Epithelial cell of umbilical artery (primary cell): ENCODE measurements around the gene SLC25A10. TPM values are rescaled to one million over a fixed set of nuclear protein-coding genes. Genes with fewer than 3 reads are reported as not detected.

Source experiments
- total RNA-seq: library from RNA; depleted of rRNA; stranded (reverse); fragments of >200 nt; gene quantifications from 2 replicates; pipeline ENCODE4 v1.2.3, GENCODE V29; 2014

SLC25A10 gene
- total RNA-seq = 17.5 and 21.6 TPM in 2 replicates

DNA sequence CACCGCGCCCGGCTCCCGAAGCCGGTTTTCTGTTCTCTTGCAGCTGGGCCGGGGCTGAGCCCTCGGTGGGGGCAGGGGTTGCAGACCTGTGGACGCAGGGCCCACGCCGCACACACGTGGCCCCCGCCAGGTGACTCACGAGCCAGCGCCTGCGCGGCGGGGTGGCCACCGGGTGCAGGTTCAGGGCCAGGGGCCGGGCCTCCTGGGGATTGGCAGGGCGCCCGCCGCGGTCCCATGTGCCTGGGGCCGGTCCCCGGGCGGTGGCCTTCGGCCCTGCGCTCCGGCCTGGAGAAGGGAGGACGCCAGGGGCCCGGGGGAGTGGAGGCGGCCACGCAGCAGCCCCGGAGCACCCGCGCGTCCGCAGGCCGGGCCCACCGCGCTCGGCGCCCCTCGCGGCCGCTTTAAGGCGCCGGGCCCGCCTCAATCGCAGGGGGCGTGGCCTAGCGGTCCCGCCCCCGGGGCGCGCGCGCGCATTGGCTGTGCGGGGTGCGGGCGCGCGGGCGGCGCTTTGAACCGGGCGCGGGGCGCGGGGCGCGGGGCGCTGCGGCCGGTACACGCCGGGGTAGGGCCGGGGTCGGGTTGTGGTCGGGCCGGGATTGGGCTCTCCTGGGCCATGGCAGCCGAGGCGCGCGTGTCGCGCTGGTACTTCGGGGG, at the start of gene SLC25A10:
Gene SLC25A10, plus strand, starts transcription at position 471 of the 654 bp plus-strand sequence. Its CDS starts 143 bp downstream, at position 614.

GRCh38 chr17:81666342-81667191, 45.5 kb upstream of the SLC25A10 start, which contains the start of the genes CCDC137 and OXLD1:
Gene CCDC137, plus strand, starts transcription at chr17:81666737. Its CDS starts 30 bp downstream, at chr17:81666767.
Gene OXLD1, minus strand, starts transcription at chr17:81666605. Its CDS starts 28 bp downstream, at chr17:81666577.

GRCh38 chr17:81683584-81684441, 28.3 kb upstream of the SLC25A10 start, which contains the start of the genes ARL16 and HGS:
Gene ARL16, minus strand, starts transcription at chr17:81683797. Its CDS starts 44 bp downstream, at chr17:81683753.
Gene HGS, plus strand, starts transcription at chr17:81684011. Its CDS starts 56 bp downstream, at chr17:81684067.

GRCh38 chr17:81702934-81703746, 8.9 kb upstream of the SLC25A10 start, which contains the start of gene MRPL12:
Gene MRPL12, plus strand, starts transcription at chr17:81703367. Its CDS starts 135 bp downstream, at chr17:81703502.

Other genes starting within 250 kb of the SLC25A10 start
- 7,045 and 11,034 TPM in 2 replicates for gene ACTG1, start 199.5 kb upstream of the SLC25A10 start, total RNA-seq
- 0.65 TPM in 1 of 2 replicates, not detected in the other for gene FSCN2, start 183.9 kb upstream of the SLC25A10 start, total RNA-seq
- gene FAAP100, start 159.9 kb upstream of the SLC25A10 start, total RNA-seq = 19.5 and 19.8 TPM in 2 replicates
- 75.4 and 83.9 TPM in 2 replicates for gene NPLOC4, start 75.2 kb upstream of the SLC25A10 start, total RNA-seq
- gene TSPAN10, start 75.1 kb upstream of the SLC25A10 start, total RNA-seq = 0.32 and 0.46 TPM in 2 replicates
- gene PDE6G, start 55.7 kb upstream of the SLC25A10 start, total RNA-seq = 0.76 and 0.97 TPM in 2 replicates
- 33.7 and 39.6 TPM in 2 replicates for gene OXLD1, start 45.7 kb upstream of the SLC25A10 start, total RNA-seq
- 9.3 and 10.7 TPM in 2 replicates for gene CCDC137, start 45.5 kb upstream of the SLC25A10 start, total RNA-seq
- 21.1 and 39.6 TPM in 2 replicates for gene ARL16, start 28.5 kb upstream of the SLC25A10 start, total RNA-seq
- gene HGS, start 28.3 kb upstream of the SLC25A10 start, total RNA-seq = 64.3 and 78.6 TPM in 2 replicates
- gene MRPL12, start 8.9 kb upstream of the SLC25A10 start, total RNA-seq = 11.0 and 13.7 TPM in 2 replicates
- gene GCGR, start 91.9 kb downstream of the SLC25A10 start, total RNA-seq = not detected in 2 replicates
- gene MCRIP1, start 121.0 kb downstream of the SLC25A10 start, total RNA-seq = 126 and 148 TPM in 2 replicates
- gene PPP1R27, start 122.8 kb downstream of the SLC25A10 start, total RNA-seq = not detected in 2 replicates
- 648 and 838 TPM in 2 replicates for gene P4HB, start 148.3 kb downstream of the SLC25A10 start, total RNA-seq
- gene ARHGDIA, start 159.1 kb downstream of the SLC25A10 start, total RNA-seq = 59.0 and 168 TPM in 2 replicates
- gene ALYREF, start 179.3 kb downstream of the SLC25A10 start, total RNA-seq = 233 and 248 TPM in 2 replicates
- 208 and 256 TPM in 2 replicates for gene ANAPC11, start 179.4 kb downstream of the SLC25A10 start, total RNA-seq
- not detected in 2 replicates for gene NPB, start 190.0 kb downstream of the SLC25A10 start, total RNA-seq
- 45.5 and 59.4 TPM in 2 replicates for gene PCYT2, start 199.1 kb downstream of the SLC25A10 start, total RNA-seq
- 17.2 and 36.6 TPM in 2 replicates for gene SIRT7, start 205.9 kb downstream of the SLC25A10 start, total RNA-seq
- 13.3 and 17.2 TPM in 2 replicates for gene MAFG, start 215.5 kb downstream of the SLC25A10 start, total RNA-seq
- 114 and 138 TPM in 2 replicates for gene PYCR1, start 225.0 kb downstream of the SLC25A10 start, total RNA-seq
- gene MYADML2, start 234.9 kb downstream of the SLC25A10 start, total RNA-seq = not detected in 2 replicates
- gene NOTUM, start 248.9 kb downstream of the SLC25A10 start, total RNA-seq = not detected in 2 replicates